Pancreas (tissue), 10 donors: ENCODE data around the gene MRGPRX2. TPM values are rescaled to one million over a fixed set of nuclear protein-coding genes. Genes with fewer than 3 reads are reported as not detected.

ENCODE experiments used
- ATAC-seq, 4 donors: fragments of 200-7000 bp; cut with Tn5 transposase; one replicate each; pipeline versions ENCODE4 v1.8.0 to v1.9.1; 2020; ENCODE audit warnings: mild to moderate bottlenecking in 4 of 4, moderate library complexity in 4 of 4
- DNase-seq, 6 donors: peaks; one replicate each; pipeline ENCODE4 v3.0.0-alpha.2; 2020
- FAIRE-seq: peaks from 2 replicates; lab custom pipeline; 2012; peaks lifted over from hg19 to GRCh38; lab: Jason Lieb, UNC
- H3K27ac ChIP-seq, 4 donors: fragments of 200-600 bp; sonication (generic); 1 replicate in 3 of 4; 2 replicates in 1 of 4; pipeline versions ENCODE4 v1.5.0 to v1.8.0; 2020
- H3K27me3 ChIP-seq, 4 donors: fragments of 200-600 bp; one replicate each; pipeline ENCODE4 v1.8.0; 2021
- H3K36me3 ChIP-seq, 3 donors: fragments of 200-600 bp; sonication (generic) in 1 of 3; one replicate each; pipeline versions ENCODE4 v1.5.0 to v1.8.0; 2020 to 2021
- H3K4me1 ChIP-seq, 3 donors: fragments of 200-600 bp; one replicate each; pipeline ENCODE4 v1.8.0; 2021
- H3K4me3 ChIP-seq, 4 donors: fragments of 200-600 bp; sonication (generic) in 2 of 4; one replicate each; pipeline versions ENCODE4 v1.5.0 to v1.8.0; 2020 to 2021
- H3K9me3 ChIP-seq, 4 donors: fragments of 200-600 bp; one replicate each; pipeline ENCODE4 v1.8.0; 2021
- CTCF ChIP-seq, 4 donors: fragments of 200-600 bp; sonication (generic) in 3 of 4; IDR thresholded peaks; one replicate each; pipeline versions ENCODE4 v1.5.0 to v1.8.0; 2021; ENCODE audit warnings: antibody characterized with exemption in 4 of 4
- WGBS, 2 donors: extraction: QIAGEN DNeasy Blood & Tissue Kit; methylation state at CpG; one replicate each; pipeline ENCODE4 v1.1.7; 2013; 5-methylcytosine and 5-hydroxymethylcytosine counted together
- intact Hi-C, 3 donors: fragments of 100-400 bp; cut with DNase I; formaldehyde crosslinking; loops; one replicate each; pipeline versions ENCODE4 v1.11.1 to v1.14.2; 2022
- polyA plus RNA-seq, 2 donors: library from polyadenylated mRNA; stranded (reverse); fragments of 200-250 nt; gene quantifications; one replicate each; pipeline ENCODE4 v1.2.3, GENCODE V29; 2013
- total RNA-seq, 6 donors: library from RNA; stranded (reverse); fragmentation: NEBNext Ultra II Directional in 4 of 6; extraction: Animal tissue kit (Norgen Biotek cat#: 25700) in 4 of 6; gene quantifications; one replicate each; pipeline versions ENCODE4 v1.2.1 to v1.2.4, GENCODE V29; 2021 to 2023
- donor health status: healthy with polysubstance abuse.
- donor health status: DM: no; HTN: no; CAD: no; lungs with moderate emphysema.
- donor health status: DM: no; HTN: no; CAD: no.
- donor health status: control.
- donor health status: control.
- donor health status: Bipolar disorder and iron deficiency.
- donor health status: DM: yes; HTN: yes; CAD: no.
- donor health status: DM: no; HTN: no; CAD: no.
- donor health status: DM: no; HTN: no; CAD: no.
- donor health status: DM: yes; HTN: yes; CAD: no.

Gene MRGPRX2
- total and polyA plus RNA-seq, 8 donors = 0.05 to 0.09 TPM; not detected in 6

- no peak for DNase-seq
- no peak for FAIRE-seq
- 31 to 44% methylated on average over 4 of the region's 4 CpGs for WGBS, 2 donors
Observed at GRCh38 chr11:19101796-19102520, 41.4 kb upstream of the MRGPRX2 start.

GRCh38 chr11:19100885-19101284 is 40.4 kb upstream of the MRGPRX2 start:
- intact Hi-C loops = no loop called here
- no peaks in the 10 kb centered on the region for H3K36me3 ChIP-seq
- no peak overlapping the region for H3K27ac ChIP-seq
- WGBS, 2 donors = 92 to 93% methylated on average over 4 of the region's 4 CpGs
- FAIRE-seq (no peak), ATAC-seq (no peak), DNase-seq (no peak)
- H3K9me3 ChIP-seq = no peaks in the 10 kb centered on the region
- peaks cover 0 to 14% (median 2%) of the 10 kb centered on the region in 3 donors for H3K4me1 ChIP-seq
- H3K27me3 ChIP-seq = no peaks in the 10 kb centered on the region
- no peak overlapping the region for H3K4me3 ChIP-seq
- TF ChIP-seq CTCF (IDR thresholded peaks at IDR 0.05) = no peak

More at GRCh38 chr11:19101796-19102520, 41.4 kb upstream of the MRGPRX2 start:
- Histone ChIP-seq H3K4me3 (no peak overlapping the region), H3K27me3 (no peaks in the 10 kb centered on the region), H3K9me3 (no peaks in the 10 kb centered on the region), H3K27ac (no peak overlapping the region), H3K4me1 (peaks cover 0 to 14% (median 2%) of the 10 kb centered on the region in 3 donors), H3K36me3 (no peaks in the 10 kb centered on the region)
- intact Hi-C loops = no loop called here
- ATAC-seq = peak in 3 of 4 donors; percentile 18 to 43 (median 29)
- no peak for TF ChIP-seq CTCF (IDR thresholded peaks at IDR 0.05)

GRCh38 chr11:19099093-19099492 is 38.6 kb upstream of the MRGPRX2 start:
- 88 to 97% methylated on average over 3 of the region's 3 CpGs for WGBS, 2 donors
- Histone ChIP-seq H3K9me3 (no peaks in the 10 kb centered on the region), H3K4me3 (no peak overlapping the region), H3K4me1 (peaks cover 0 to 14% (median 2%) of the 10 kb centered on the region in 3 donors), H3K27me3 (no peaks in the 10 kb centered on the region), H3K27ac (no peak overlapping the region), H3K36me3 (no peaks in the 10 kb centered on the region)
- ATAC-seq = no peak
- FAIRE-seq = no peak
- no peak for DNase-seq
- TF ChIP-seq CTCF (IDR thresholded peaks at IDR 0.05) = no peak
- intact Hi-C loops = no loop called here

- Histone ChIP-seq H3K9me3 (no peaks in the 10 kb centered on the region), H3K4me3 (no peak overlapping the region), H3K36me3 (no peaks in the 10 kb centered on the region), H3K27me3 (no peaks in the 10 kb centered on the region), H3K27ac (no peak overlapping the region), H3K4me1 (no peaks in the 10 kb centered on the region)
- no peak for TF ChIP-seq CTCF (IDR thresholded peaks at IDR 0.05)
- FAIRE-seq (no peak), ATAC-seq (no peak), DNase-seq (no peak)
- 42 to 47% methylated on average over 2 of the region's 2 CpGs for WGBS, 2 donors
- intact Hi-C loops = no loop called here
Observed at GRCh38 chr11:19094859-19095258, 34.3 kb upstream of the MRGPRX2 start.

GRCh38 chr11:19093976-19094375 is 33.5 kb upstream of the MRGPRX2 start:
- no peaks in the 10 kb centered on the region for H3K4me1 ChIP-seq
- intact Hi-C loops = no loop called here
- FAIRE-seq (no peak), DNase-seq (no peak), ATAC-seq (no peak)
- WGBS, 2 donors = 33 to 44% methylated on average over 4 of the region's 4 CpGs
- TF ChIP-seq CTCF (IDR thresholded peaks at IDR 0.05) = no peak
- no peaks in the 10 kb centered on the region for H3K9me3 ChIP-seq
- no peaks in the 10 kb centered on the region for H3K36me3 ChIP-seq
- H3K4me3 ChIP-seq = no peak overlapping the region
- no peaks in the 10 kb centered on the region for H3K27me3 ChIP-seq
- H3K27ac ChIP-seq = no peak overlapping the region
